Psoas muscle (tissue), 8 donors: ENCODE data around the gene SPRY4. TPM values are rescaled to one million over a fixed set of nuclear protein-coding genes. Genes with fewer than 3 reads are reported as not detected.

ENCODE experiments used
- ATAC-seq, 4 donors: fragments of 200-7000 bp; cut with Tn5 transposase; one replicate each; pipeline ENCODE4 v1.9.1; 2020; ENCODE audit warnings: moderate library complexity in 3 of 4, mild to moderate bottlenecking in 2 of 4
- DNase-seq, 2 donors: peaks; one replicate each; pipeline ENCODE4 v3.0.0-alpha.2; 2020
- H3K27ac ChIP-seq: fragments of 200-600 bp; one replicate; pipeline ENCODE4 v1.8.0; 2022
- H3K27me3 ChIP-seq, 3 donors: fragments of 200-600 bp in 1 of 3; one replicate each; pipeline versions ENCODE4 v1.6.1 to v1.8.0; 2013 to 2022; ENCODE audit warnings: low read length in 2 of 3, mild to moderate bottlenecking in 2 of 3, moderate library complexity in 1 of 3; ENCODE audit not compliant: insufficient read depth in 3 of 3
- H3K36me3 ChIP-seq, 2 donors: fragments of 200-600 bp in 1 of 2; one replicate each; pipeline versions ENCODE4 v1.6.1 to v1.8.0; 2013 to 2022; ENCODE audit warnings: low read depth in 1 of 2, mild to moderate bottlenecking in 1 of 2, moderate library complexity in 1 of 2; ENCODE audit not compliant: insufficient read depth in 1 of 2
- H3K4me1 ChIP-seq: fragments of 200-600 bp; one replicate; pipeline ENCODE4 v1.8.0; 2022
- H3K4me3 ChIP-seq: fragments of 200-600 bp; one replicate; pipeline ENCODE4 v1.8.0; 2022; ENCODE audit warnings: mild to moderate bottlenecking
- H3K9me3 ChIP-seq: fragments of 200-600 bp; one replicate; pipeline ENCODE4 v1.8.0; 2022
- WGBS, 3 donors: extraction: QIAGEN DNeasy Blood & Tissue Kit; methylation state at CpG; one replicate each; pipeline versions ENCODE4 v1.1.6 to v1.1.7; 2013; 5-methylcytosine and 5-hydroxymethylcytosine counted together
- intact Hi-C, 2 donors: fragments of 100-400 bp; cut with DNase I; formaldehyde crosslinking; loops; one replicate each; pipeline versions ENCODE4 v1.11.0 to v1.14.2; 2022
- polyA plus RNA-seq, 3 donors: library from polyadenylated mRNA; stranded (reverse); fragments of 200-250 nt; gene quantifications; one replicate each; pipeline ENCODE4 v1.2.3, GENCODE V29; 2013
- total RNA-seq, 4 donors: library from RNA; stranded (reverse); fragmentation: NEBNext Ultra II Directional in 2 of 4; extraction: Animal tissue kit (Norgen Biotek cat#: 25700) in 2 of 4; gene quantifications; one replicate each; pipeline versions ENCODE4 v1.2.1 to v1.2.4, GENCODE V29; 2021 to 2023
- TF ChIP-seq, protein P1 (sequence below): fragments of 200-600 bp; IDR thresholded peaks from one replicate; pipeline ENCODE4 v1.8.0; 2022; ENCODE audit warnings: antibody characterized with exemption
- donor health status: healthy with polysubstance abuse.
- donor health status: DM: no; HTN: no; CAD: no; lungs with moderate emphysema.
- donor health status: Bipolar disorder and iron deficiency.
- donor health status: healthy.
- donor health status: DM: yes; HTN: yes; CAD: no.
- donor health status: DM: no; HTN: no; CAD: no.
- donor health status: DM: no; HTN: no; CAD: no.
- donor health status: DM: yes; HTN: yes; CAD: no.

The SPRY4 gene
- total and polyA plus RNA-seq, 7 donors: 1.0 to 8.0 (median 5.6) TPM

DNA sequence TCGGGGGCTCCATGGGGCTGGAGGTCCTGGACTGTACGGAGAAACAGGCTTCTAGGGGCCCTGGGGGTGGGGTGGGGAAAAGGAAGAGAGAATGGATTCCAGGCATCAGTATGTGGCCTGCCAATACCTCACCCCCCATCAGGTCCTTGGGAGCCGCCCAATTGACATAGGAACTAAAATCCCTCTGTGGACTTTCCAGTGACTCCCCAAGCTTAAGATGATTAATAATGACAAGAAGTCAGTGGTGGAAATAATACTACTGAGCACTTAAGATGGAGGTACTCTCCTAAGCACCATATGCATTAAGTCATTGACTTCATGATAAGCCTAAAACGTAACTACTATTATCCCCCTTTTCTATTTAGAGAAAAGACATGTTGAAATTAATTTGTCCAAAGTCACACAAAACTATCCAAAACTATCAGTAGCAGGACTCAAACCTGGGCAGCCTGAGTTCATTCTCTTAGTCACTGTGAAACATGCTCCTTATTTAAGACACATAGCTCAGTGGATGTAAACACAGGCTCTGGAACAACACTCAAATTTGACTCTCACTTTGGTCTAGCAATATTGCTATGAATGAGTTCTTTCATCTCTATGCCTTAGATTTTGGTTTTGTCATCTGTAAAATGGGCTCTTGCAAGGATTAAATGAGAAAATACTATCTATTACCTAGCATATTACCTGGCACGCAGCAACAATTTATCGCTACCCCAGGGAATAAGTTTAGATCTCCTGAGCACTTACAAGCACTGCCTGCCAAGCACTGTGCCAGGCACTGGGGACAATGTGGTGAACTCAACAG lies 9.5 kb downstream of the SPRY4 start:
- no peaks in the 10 kb centered on the region for H3K9me3 ChIP-seq
- peaks cover 0 to 29% (median 0%) of the 10 kb centered on the region in 3 donors for H3K27me3 ChIP-seq
- DNase-seq (no peak), ATAC-seq (no peak)
- 87 to 89% (median 87%) methylated on average over 6 of the region's 6 CpGs for WGBS, 3 donors
- peaks cover 31% of the 10 kb centered on the region for H3K4me1 ChIP-seq
- TF ChIP-seq, protein P1, sequence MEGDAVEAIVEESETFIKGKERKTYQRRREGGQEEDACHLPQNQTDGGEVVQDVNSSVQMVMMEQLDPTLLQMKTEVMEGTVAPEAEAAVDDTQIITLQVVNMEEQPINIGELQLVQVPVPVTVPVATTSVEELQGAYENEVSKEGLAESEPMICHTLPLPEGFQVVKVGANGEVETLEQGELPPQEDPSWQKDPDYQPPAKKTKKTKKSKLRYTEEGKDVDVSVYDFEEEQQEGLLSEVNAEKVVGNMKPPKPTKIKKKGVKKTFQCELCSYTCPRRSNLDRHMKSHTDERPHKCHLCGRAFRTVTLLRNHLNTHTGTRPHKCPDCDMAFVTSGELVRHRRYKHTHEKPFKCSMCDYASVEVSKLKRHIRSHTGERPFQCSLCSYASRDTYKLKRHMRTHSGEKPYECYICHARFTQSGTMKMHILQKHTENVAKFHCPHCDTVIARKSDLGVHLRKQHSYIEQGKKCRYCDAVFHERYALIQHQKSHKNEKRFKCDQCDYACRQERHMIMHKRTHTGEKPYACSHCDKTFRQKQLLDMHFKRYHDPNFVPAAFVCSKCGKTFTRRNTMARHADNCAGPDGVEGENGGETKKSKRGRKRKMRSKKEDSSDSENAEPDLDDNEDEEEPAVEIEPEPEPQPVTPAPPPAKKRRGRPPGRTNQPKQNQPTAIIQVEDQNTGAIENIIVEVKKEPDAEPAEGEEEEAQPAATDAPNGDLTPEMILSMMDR: no peak
- H3K36me3 ChIP-seq: no peaks in the 10 kb centered on the region
- intact Hi-C loops: no loop called here
- H3K27ac ChIP-seq: no peak overlapping the region
- H3K4me3 ChIP-seq: no peak overlapping the region

DNA sequence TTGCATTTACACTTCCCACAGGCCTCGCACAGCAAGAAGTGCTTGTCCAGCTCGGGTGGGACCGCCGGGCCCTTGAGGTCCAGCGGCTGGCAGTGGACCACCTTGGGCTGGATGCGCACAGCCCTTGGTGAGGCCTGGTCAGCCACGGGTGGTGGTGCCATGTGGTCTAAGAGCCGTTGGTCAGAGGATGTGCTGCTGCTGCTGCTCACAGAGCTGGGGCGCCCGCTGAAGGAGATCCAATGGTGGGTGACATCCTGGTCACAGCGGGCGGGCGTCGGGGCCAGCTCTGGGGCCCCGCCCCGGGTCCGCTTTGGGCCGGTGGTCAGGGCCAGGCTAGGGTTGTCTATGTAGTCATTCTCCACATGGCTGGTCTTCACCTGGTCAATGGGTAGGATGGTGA lies 10.2 kb downstream of the SPRY4 start:
- TF ChIP-seq, protein P1: no peak
- H3K27ac ChIP-seq: no peak overlapping the region
- peaks cover 30% of the 10 kb centered on the region for H3K4me1 ChIP-seq
- intact Hi-C loops: no loop called here
- H3K4me3 ChIP-seq: no peak overlapping the region
- H3K27me3 ChIP-seq: peaks cover 0 to 22% (median 0%) of the 10 kb centered on the region in 3 donors
- H3K9me3 ChIP-seq: no peaks in the 10 kb centered on the region
- DNase-seq: no peak
- 80 to 83% (median 81%) methylated on average over 18 of the region's 18 CpGs for WGBS, 3 donors
- no peaks in the 10 kb centered on the region for H3K36me3 ChIP-seq
- no peak for ATAC-seq

DNA sequence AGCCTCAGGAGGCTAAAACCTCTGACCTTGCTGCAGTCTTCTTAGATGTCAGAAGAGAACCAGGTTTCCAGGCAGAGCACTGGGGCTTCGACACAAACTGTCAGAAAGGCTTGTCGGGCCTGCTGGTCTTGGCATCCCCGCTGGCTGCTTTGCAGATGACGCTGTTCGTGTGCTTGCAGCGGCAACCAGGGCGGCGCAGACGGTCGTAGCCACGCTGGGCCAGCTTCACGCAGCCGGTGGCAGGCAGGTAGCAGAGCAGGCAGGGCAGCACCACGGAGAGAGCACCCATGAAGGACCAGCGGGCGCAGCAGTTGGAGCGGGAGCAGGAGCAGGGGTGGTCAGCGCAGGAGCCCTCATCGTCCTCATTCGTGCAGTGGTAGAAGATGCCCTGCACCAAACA lies 10.7 kb downstream of the SPRY4 start:
- ATAC-seq (no peak), DNase-seq (no peak)
- intact Hi-C loops: no loop called here
- H3K4me1 ChIP-seq: peaks cover 30% of the 10 kb centered on the region
- no peaks in the 10 kb centered on the region for H3K36me3 ChIP-seq
- TF ChIP-seq, protein P1: no peak
- H3K27ac ChIP-seq: no peak overlapping the region
- 44 to 59% (median 56%) methylated on average over 20 of the region's 20 CpGs for WGBS, 3 donors
- H3K4me3 ChIP-seq: peak overlapping the region; percentile 7
- no peaks in the 10 kb centered on the region for H3K9me3 ChIP-seq
- H3K27me3 ChIP-seq: peaks cover 0 to 17% (median 0%) of the 10 kb centered on the region in 3 donors

DNA sequence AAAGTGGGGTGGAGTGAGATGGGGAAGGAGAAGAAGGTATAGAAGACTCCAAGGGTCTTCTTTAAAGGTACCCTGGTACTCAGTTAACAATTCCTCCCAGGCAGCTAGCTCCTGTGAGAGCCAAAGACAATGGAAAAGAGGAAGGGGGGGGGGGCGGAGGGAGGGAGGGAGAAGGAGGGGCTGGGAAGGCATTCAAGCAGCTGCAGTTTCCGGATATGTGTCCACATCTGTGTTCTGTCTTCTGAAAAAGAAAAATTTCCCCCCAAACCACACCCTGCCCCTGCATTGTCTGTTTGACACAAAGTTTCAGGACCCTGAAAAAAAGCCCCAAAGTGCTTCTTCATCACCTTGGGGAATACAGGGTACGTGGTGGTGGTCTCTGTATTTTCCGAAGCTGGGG lies 11.1 kb downstream of the SPRY4 start:
- H3K4me1 ChIP-seq: peaks cover 30% of the 10 kb centered on the region
- H3K9me3 ChIP-seq: no peaks in the 10 kb centered on the region
- TF ChIP-seq, protein P1: no peak
- H3K27ac ChIP-seq: no peak overlapping the region
- intact Hi-C loops: no loop called here
- H3K4me3 ChIP-seq: peak overlapping the region; percentile 7
- H3K27me3 ChIP-seq: peaks cover 0 to 13% (median 0%) of the 10 kb centered on the region in 3 donors
- WGBS, 3 donors: 26 to 37% (median 30%) methylated on average over 4 of the region's 4 CpGs
- peak in 1 of 4 donors; percentile 33 for ATAC-seq
- H3K36me3 ChIP-seq: no peaks in the 10 kb centered on the region
- no peak for DNase-seq
